OCI-LY1 (cell line): ENCODE data around the gene UROD.

ENCODE experiments used
- CTCF ChIP-seq: fragments of 200-600 bp; sonication (generic), shearing (Covaris generic); IDR thresholded peaks from 2 replicates; pipeline ENCODE4 v1.5.1; 2017; ENCODE audit warnings: mild to moderate bottlenecking, antibody characterized with exemption, low read length, moderate library complexity, mixed read lengths
- EZH2 ChIP-seq: fragments of 200-600 bp; sonication (generic), shearing (Covaris generic); IDR thresholded peaks from 2 replicates; pipeline ENCODE4 v1.8.0; 2017; ENCODE audit warnings: borderline replicate concordance, mixed run types, mild to moderate bottlenecking, antibody characterized with exemption, low read length, moderate library complexity, mixed read lengths

GRCh38 chr1:45016767-45017166, 4.7 kb downstream of the UROD start:
- no peak for TF ChIP-seq CTCF
- TF ChIP-seq EZH2 = no peak
